Fibroblast of lung (primary cell): ENCODE data around the gene SERPINC1.

Experiments
- CTCF ChIP-seq, 2 donors: IDR thresholded peaks in 1 of 2; conservative IDR thresholded peaks in 1 of 2; 1 replicate in 1 of 2; 2 replicates in 1 of 2; pipeline ENCODE4 v1.5.1; 2011 to 2012; ENCODE audit warnings: low read length in 2 of 2, control low read depth in 1 of 2, inconsistent platforms in 1 of 2, low read depth in 1 of 2, mild to moderate bottlenecking in 1 of 2
- EZH2 ChIP-seq: IDR thresholded peaks from 2 replicates; pipeline ENCODE4 v1.5.1; 2012; ENCODE audit warnings: low read length, control low read depth, mild to moderate bottlenecking; ENCODE audit errors: missing control alignments

DNA sequence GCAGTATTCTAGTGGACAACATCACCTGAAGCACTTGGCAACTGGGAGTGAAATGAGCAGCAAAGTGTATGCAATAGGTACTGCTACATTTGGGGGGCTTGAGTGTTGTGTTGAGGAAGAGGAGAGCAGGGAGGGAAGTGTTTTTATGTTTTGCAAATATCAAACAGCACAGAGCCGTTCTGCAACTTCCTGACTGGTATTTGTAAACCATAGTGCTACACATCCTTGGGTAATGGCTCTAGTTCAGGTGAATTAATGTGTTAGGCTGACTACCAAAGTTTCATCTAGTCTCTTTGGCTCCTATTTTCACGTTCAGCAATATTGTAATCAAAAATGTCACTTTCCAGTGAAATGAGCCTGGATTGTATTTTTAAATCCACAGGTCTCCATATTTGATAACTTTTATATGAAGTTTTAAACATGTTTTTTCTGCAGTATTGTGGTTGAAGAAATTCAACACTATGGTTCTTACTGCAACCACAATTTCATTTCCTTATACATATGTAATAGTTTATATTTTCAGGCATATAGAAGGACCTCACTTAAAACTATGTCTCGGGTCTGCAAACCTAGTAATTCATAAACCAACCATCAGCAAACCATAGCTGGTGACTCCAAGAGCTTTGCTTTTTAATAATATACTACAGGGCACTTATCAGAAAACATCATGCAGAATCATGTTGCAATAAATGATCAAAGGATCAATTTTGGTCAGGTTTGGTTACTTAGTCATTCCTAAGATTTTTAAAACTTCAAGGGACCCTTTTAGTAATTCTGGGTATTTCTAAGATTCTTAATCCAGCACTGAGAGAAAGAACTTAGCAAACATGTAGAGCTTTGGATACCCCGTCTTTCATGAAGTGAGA, 30.1 kb downstream of the SERPINC1 start:
- no peak for TF ChIP-seq CTCF (conservative IDR thresholded peaks at IDR 0.05 in 1 of 2, IDR thresholded peaks at IDR 0.05 in 1 of 2; ENCODE audit: low read depth in 1 of 2, low read length in 2 of 2)
- TF ChIP-seq EZH2, result no peak
